ENCODE results near the gene MAFF. TPM values are rescaled to one million over a fixed set of nuclear protein-coding genes. Genes with fewer than 3 reads are reported as not detected.

MAFF gene
- total and polyA plus RNA-seq, 8 donors: 7.0 to 17.1 (median 10.3) TPM

- ATAC-seq (no peak), DNase-seq (no peak)
- Histone ChIP-seq H3K9me3 (no peaks in the 10 kb centered on the region), H3K36me3 (peaks cover 0 to 33% of the 10 kb centered on the region in 2 donors), H3K4me1 (peaks cover 5 to 9% of the 10 kb centered on the region in 2 donors), H3K27me3 (no peaks in the 10 kb centered on the region), H3K27ac (no peak overlapping the region), H3K4me3 (no peak overlapping the region)
- intact Hi-C loops (cut with DNase I): no loop called here
- TF ChIP-seq, protein P1, sequence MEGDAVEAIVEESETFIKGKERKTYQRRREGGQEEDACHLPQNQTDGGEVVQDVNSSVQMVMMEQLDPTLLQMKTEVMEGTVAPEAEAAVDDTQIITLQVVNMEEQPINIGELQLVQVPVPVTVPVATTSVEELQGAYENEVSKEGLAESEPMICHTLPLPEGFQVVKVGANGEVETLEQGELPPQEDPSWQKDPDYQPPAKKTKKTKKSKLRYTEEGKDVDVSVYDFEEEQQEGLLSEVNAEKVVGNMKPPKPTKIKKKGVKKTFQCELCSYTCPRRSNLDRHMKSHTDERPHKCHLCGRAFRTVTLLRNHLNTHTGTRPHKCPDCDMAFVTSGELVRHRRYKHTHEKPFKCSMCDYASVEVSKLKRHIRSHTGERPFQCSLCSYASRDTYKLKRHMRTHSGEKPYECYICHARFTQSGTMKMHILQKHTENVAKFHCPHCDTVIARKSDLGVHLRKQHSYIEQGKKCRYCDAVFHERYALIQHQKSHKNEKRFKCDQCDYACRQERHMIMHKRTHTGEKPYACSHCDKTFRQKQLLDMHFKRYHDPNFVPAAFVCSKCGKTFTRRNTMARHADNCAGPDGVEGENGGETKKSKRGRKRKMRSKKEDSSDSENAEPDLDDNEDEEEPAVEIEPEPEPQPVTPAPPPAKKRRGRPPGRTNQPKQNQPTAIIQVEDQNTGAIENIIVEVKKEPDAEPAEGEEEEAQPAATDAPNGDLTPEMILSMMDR (IDR thresholded peaks at IDR 0.05): no peak
Observed at GRCh38 chr22:38249803-38250642, 48.2 kb downstream of the MAFF start.

GRCh38 chr22:38250643-38251340, 49.0 kb downstream of the MAFF start:
- DNase-seq: no peak
- peaks cover 5 to 10% of the 10 kb centered on the region in 2 donors for H3K4me1 ChIP-seq
- no peak overlapping the region for H3K27ac ChIP-seq
- H3K9me3 ChIP-seq: no peaks in the 10 kb centered on the region
- no peak for ATAC-seq
- no peak overlapping the region for H3K4me3 ChIP-seq
- no peaks in the 10 kb centered on the region for H3K27me3 ChIP-seq
- peaks cover 0 to 28% of the 10 kb centered on the region in 2 donors for H3K36me3 ChIP-seq
- TF ChIP-seq, protein P1 (IDR thresholded peaks at IDR 0.05): no peak
- intact Hi-C loops (cut with DNase I): no loop called here

- ATAC-seq (no peak), DNase-seq (no peak)
- Histone ChIP-seq H3K4me1 (peaks cover 5 to 16% of the 10 kb centered on the region in 2 donors), H3K36me3 (peaks cover 0 to 23% of the 10 kb centered on the region in 2 donors), H3K27ac (no peak overlapping the region), H3K9me3 (no peaks in the 10 kb centered on the region), H3K27me3 (no peaks in the 10 kb centered on the region), H3K4me3 (no peak overlapping the region)
- intact Hi-C loops (cut with DNase I): no loop called here
- TF ChIP-seq, protein P1 (IDR thresholded peaks at IDR 0.05): no peak
Observed at GRCh38 chr22:38251341-38251692, 49.5 kb downstream of the MAFF start.

- intact Hi-C loops (cut with DNase I): no loop called here
- DNase-seq (no peak), ATAC-seq (no peak)
- TF ChIP-seq, protein P1 (IDR thresholded peaks at IDR 0.05): no peak
- H3K4me1 ChIP-seq: peaks cover 28 to 59% of the 10 kb centered on the region in 2 donors
- no peak overlapping the region for H3K4me3 ChIP-seq
- H3K27me3 ChIP-seq: no peaks in the 10 kb centered on the region
- no peaks in the 10 kb centered on the region for H3K36me3 ChIP-seq
- no peak overlapping the region for H3K27ac ChIP-seq
- no peaks in the 10 kb centered on the region for H3K9me3 ChIP-seq
Observed at GRCh38 chr22:38255697-38256096, 53.9 kb downstream of the MAFF start.

DNA sequence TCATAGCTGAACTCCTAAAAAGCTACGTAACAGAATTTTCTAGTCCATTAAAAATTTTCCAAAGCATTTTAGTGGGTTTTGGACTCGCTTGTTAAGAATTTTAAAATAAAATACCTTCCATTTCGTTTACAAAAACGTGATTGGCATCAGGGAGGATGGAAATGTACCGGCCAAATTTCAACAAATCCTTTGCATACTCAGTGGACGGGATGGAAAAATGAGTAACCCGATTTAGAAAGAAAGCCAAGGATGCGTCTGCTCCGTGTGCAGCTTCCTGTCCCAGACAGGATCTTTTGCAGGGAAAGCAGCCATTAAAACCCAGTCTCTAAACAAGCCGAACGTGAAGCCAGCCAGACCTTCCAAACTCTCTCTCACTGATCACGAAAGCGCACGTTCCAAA, 55.4 kb downstream of the MAFF start:
- ATAC-seq (peak; percentile 12), DNase-seq (no peak)
- Histone ChIP-seq H3K4me3 (no peak overlapping the region), H3K27me3 (no peaks in the 10 kb centered on the region), H3K4me1 (peaks cover 35 to 65% of the 10 kb centered on the region in 2 donors), H3K27ac (peak overlapping the region; percentile 76 to 84), H3K9me3 (no peaks in the 10 kb centered on the region), H3K36me3 (no peaks in the 10 kb centered on the region)
- TF ChIP-seq, protein P1 (IDR thresholded peaks at IDR 0.05): no peak
- intact Hi-C loops (cut with DNase I): no loop called here

Data from left lung (tissue), 10 donors.